ENCODE data around the gene ARHGEF11.
"Not testable (repeated sequence)": the region's sequence is repeated elsewhere in the genome, so short reads cannot be mapped to it uniquely, and the experiment has no call there.

ARHGEF11 gene

GRCh38 chr1:156933136-156933535 is 112.4 kb downstream of the ARHGEF11 start:
- Mint-ChIP-seq H3K36me3 (ENCODE audit: low read depth) (no peaks in the 10 kb centered on the region), H3K9me3 (no peaks in the 10 kb centered on the region), H3K27ac (no peak overlapping the region), H3K4me1 (ENCODE audit: low read depth) (peaks cover 6% of the 10 kb centered on the region), H3K4me3 (no peak overlapping the region), H3K27me3 (ENCODE audit: low read depth) (peaks cover 36% of the 10 kb centered on the region)
- DNase-seq (ENCODE audit: low spot score), result no peak

GRCh38 chr1:156931974-156932710 is 113.4 kb downstream of the ARHGEF11 start:
- Mint-ChIP-seq H3K36me3 (ENCODE audit: low read depth) (no peaks in the 10 kb centered on the region), H3K4me3 (no peak overlapping the region), H3K9me3 (no peaks in the 10 kb centered on the region), H3K27me3 (ENCODE audit: low read depth) (peaks cover 45% of the 10 kb centered on the region), H3K4me1 (ENCODE audit: low read depth) (peaks cover 11% of the 10 kb centered on the region), H3K27ac (no peak overlapping the region)
- DNase-seq (ENCODE audit: low spot score), result no peak

GRCh38 chr1:156931211-156931952 is 114.2 kb downstream of the ARHGEF11 start:
- Mint-ChIP-seq H3K9me3 (no peaks in the 10 kb centered on the region), H3K36me3 (ENCODE audit: low read depth) (no peaks in the 10 kb centered on the region), H3K27me3 (ENCODE audit: low read depth) (peaks cover 52% of the 10 kb centered on the region), H3K27ac (no peak overlapping the region), H3K4me3 (no peak overlapping the region), H3K4me1 (ENCODE audit: low read depth) (peaks cover 13% of the 10 kb centered on the region)
- no peak for DNase-seq (ENCODE audit: low spot score)

- no peak for DNase-seq (ENCODE audit: low spot score)
- H3K27ac Mint-ChIP-seq, result no peak overlapping the region
- H3K27me3 Mint-ChIP-seq (ENCODE audit: low read depth), result peaks cover 61% of the 10 kb centered on the region
- H3K4me3 Mint-ChIP-seq, result no peak overlapping the region
- peaks cover 13% of the 10 kb centered on the region for H3K4me1 Mint-ChIP-seq (ENCODE audit: low read depth)
- no peaks in the 10 kb centered on the region for H3K36me3 Mint-ChIP-seq (ENCODE audit: low read depth)
- H3K9me3 Mint-ChIP-seq, result no peaks in the 10 kb centered on the region
These were observed 115.1 kb downstream of the ARHGEF11 start for GRCh38 chr1:156930483-156930882.

GRCh38 chr1:156929596-156930238 is 115.8 kb downstream of the ARHGEF11 start:
- Mint-ChIP-seq H3K9me3 (no peaks in the 10 kb centered on the region), H3K27ac (no peak overlapping the region), H3K4me3 (no peak overlapping the region), H3K4me1 (ENCODE audit: low read depth) (peaks cover 13% of the 10 kb centered on the region), H3K27me3 (ENCODE audit: low read depth) (peaks cover 69% of the 10 kb centered on the region), H3K36me3 (ENCODE audit: low read depth) (no peaks in the 10 kb centered on the region)
- DNase-seq (ENCODE audit: low spot score), result no peak

- DNase-seq (ENCODE audit: low spot score), result no peak
- Mint-ChIP-seq H3K27me3 (ENCODE audit: low read depth) (peaks cover 77% of the 10 kb centered on the region), H3K36me3 (ENCODE audit: low read depth) (no peaks in the 10 kb centered on the region), H3K9me3 (no peaks in the 10 kb centered on the region), H3K27ac (peak overlapping the region; percentile 10), H3K4me3 (peak overlapping the region; percentile 25), H3K4me1 (ENCODE audit: low read depth) (peaks cover 16% of the 10 kb centered on the region)
These were observed 117.4 kb downstream of the ARHGEF11 start for GRCh38 chr1:156928043-156928602.

GRCh38 chr1:156927215-156928042 is 118.1 kb downstream of the ARHGEF11 start:
- Mint-ChIP-seq H3K27me3 (ENCODE audit: low read depth) (peaks cover 80% of the 10 kb centered on the region), H3K36me3 (ENCODE audit: low read depth) (no peaks in the 10 kb centered on the region), H3K9me3 (no peaks in the 10 kb centered on the region), H3K27ac (no peak overlapping the region), H3K4me1 (ENCODE audit: low read depth) (peaks cover 16% of the 10 kb centered on the region), H3K4me3 (peak overlapping the region; percentile 25)
- DNase-seq (ENCODE audit: low spot score), result peak; percentile 62

- DNase-seq (ENCODE audit: low spot score); H3K4me3 Mint-ChIP-seq; H3K9me3 Mint-ChIP-seq; H3K27ac Mint-ChIP-seq; H3K36me3 Mint-ChIP-seq (ENCODE audit: low read depth): not testable (repeated sequence)
- peaks cover 88% of the 10 kb centered on the region for H3K27me3 Mint-ChIP-seq (ENCODE audit: low read depth)
- H3K4me1 Mint-ChIP-seq (ENCODE audit: low read depth), result peaks cover 16% of the 10 kb centered on the region
These were observed 118.8 kb downstream of the ARHGEF11 start for GRCh38 chr1:156926695-156927094.

GRCh38 chr1:156926175-156926574 is 119.4 kb downstream of the ARHGEF11 start:
- no peak overlapping the region for H3K4me3 Mint-ChIP-seq
- H3K36me3 Mint-ChIP-seq (ENCODE audit: low read depth), result no peaks in the 10 kb centered on the region
- H3K4me1 Mint-ChIP-seq (ENCODE audit: low read depth), result peaks cover 12% of the 10 kb centered on the region
- peaks cover 88% of the 10 kb centered on the region for H3K27me3 Mint-ChIP-seq (ENCODE audit: low read depth)
- peak; percentile 63 for DNase-seq (ENCODE audit: low spot score)
- no peaks in the 10 kb centered on the region for H3K9me3 Mint-ChIP-seq
- no peak overlapping the region for H3K27ac Mint-ChIP-seq

- Mint-ChIP-seq H3K4me3 (no peak overlapping the region), H3K4me1 (ENCODE audit: low read depth) (peaks cover 12% of the 10 kb centered on the region), H3K27me3 (ENCODE audit: low read depth) (peaks cover 90% of the 10 kb centered on the region), H3K9me3 (no peaks in the 10 kb centered on the region), H3K36me3 (ENCODE audit: low read depth) (no peaks in the 10 kb centered on the region), H3K27ac (no peak overlapping the region)
- DNase-seq (ENCODE audit: low spot score), result no peak
These were observed 120.2 kb downstream of the ARHGEF11 start for GRCh38 chr1:156925154-156926010.

- Mint-ChIP-seq H3K4me3 (no peak overlapping the region), H3K27me3 (ENCODE audit: low read depth) (peaks cover 91% of the 10 kb centered on the region), H3K27ac (no peak overlapping the region)
These were observed 120.9 kb downstream of the ARHGEF11 start for GRCh38 chr1:156924478-156925153.

GRCh38 chr1:156923670-156924477 is 121.7 kb downstream of the ARHGEF11 start:
- H3K27ac Mint-ChIP-seq, result no peak overlapping the region
- H3K9me3 Mint-ChIP-seq, result no peaks in the 10 kb centered on the region
- H3K4me3 Mint-ChIP-seq, result no peak overlapping the region
- H3K27me3 Mint-ChIP-seq (ENCODE audit: low read depth), result peaks cover 90% of the 10 kb centered on the region
- no peak for DNase-seq (ENCODE audit: low spot score)
- H3K4me1 Mint-ChIP-seq (ENCODE audit: low read depth), result peaks cover 12% of the 10 kb centered on the region
- no peaks in the 10 kb centered on the region for H3K36me3 Mint-ChIP-seq (ENCODE audit: low read depth)

More at GRCh38 chr1:156924478-156925153, 120.9 kb downstream of the ARHGEF11 start:
- Mint-ChIP-seq H3K4me1 (ENCODE audit: low read depth) (peaks cover 12% of the 10 kb centered on the region), H3K36me3 (ENCODE audit: low read depth) (no peaks in the 10 kb centered on the region), H3K9me3 (no peaks in the 10 kb centered on the region)
- no peak for DNase-seq (ENCODE audit: low spot score)
